Peyer's patch (tissue), 4 donors: ENCODE results near the gene EHBP1.

Source experiments
- POLR2A ChIP-seq, 2 donors: fragments of 450-650 bp; IDR thresholded peaks; one replicate each; pipeline ENCODE4 v1.5.1; 2017; ENCODE audit warnings: antibody characterized with exemption in 2 of 2, mild to moderate bottlenecking in 2 of 2, moderate library complexity in 2 of 2
- TF ChIP-seq, protein P1 (sequence below), 6 experiments: fragments of 450-650 bp in 4 of 6; fragments of 200-600 bp in 2 of 6; sonication (generic) in 1 of 6; IDR thresholded peaks; one replicate each; pipeline ENCODE4 v1.5.1; 2017 to 2019; ENCODE audit warnings: antibody characterized with exemption in 6 of 6, mild to moderate bottlenecking in 3 of 6, moderate library complexity in 1 of 6

DNA sequence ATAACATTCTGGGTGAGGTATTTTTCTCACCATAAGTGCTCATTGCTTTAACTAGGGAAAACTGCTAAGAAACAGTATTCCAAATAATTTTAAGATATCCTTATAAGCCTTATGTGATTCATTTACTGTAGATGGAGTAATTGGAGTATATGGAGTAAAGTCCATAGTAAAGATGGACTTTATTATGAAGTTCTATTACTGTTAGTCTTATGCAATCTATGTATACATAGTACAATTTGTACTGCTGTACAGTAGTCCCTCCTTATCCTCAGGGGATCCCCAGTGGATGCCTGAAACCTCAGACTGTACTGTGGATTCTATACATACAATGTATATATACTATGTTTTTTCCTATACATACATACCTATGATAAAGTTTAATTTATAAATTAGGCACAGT, 304.0 kb downstream of the EHBP1 start:
- TF ChIP-seq, protein P1, sequence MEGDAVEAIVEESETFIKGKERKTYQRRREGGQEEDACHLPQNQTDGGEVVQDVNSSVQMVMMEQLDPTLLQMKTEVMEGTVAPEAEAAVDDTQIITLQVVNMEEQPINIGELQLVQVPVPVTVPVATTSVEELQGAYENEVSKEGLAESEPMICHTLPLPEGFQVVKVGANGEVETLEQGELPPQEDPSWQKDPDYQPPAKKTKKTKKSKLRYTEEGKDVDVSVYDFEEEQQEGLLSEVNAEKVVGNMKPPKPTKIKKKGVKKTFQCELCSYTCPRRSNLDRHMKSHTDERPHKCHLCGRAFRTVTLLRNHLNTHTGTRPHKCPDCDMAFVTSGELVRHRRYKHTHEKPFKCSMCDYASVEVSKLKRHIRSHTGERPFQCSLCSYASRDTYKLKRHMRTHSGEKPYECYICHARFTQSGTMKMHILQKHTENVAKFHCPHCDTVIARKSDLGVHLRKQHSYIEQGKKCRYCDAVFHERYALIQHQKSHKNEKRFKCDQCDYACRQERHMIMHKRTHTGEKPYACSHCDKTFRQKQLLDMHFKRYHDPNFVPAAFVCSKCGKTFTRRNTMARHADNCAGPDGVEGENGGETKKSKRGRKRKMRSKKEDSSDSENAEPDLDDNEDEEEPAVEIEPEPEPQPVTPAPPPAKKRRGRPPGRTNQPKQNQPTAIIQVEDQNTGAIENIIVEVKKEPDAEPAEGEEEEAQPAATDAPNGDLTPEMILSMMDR (IDR thresholded peaks at IDR 0.05) = no peak
- TF ChIP-seq POLR2A (IDR thresholded peaks at IDR 0.05) = no peak
